PC-9 (cell line): ENCODE measurements around the gene SMAD1. TPM values are rescaled to one million over a fixed set of nuclear protein-coding genes. Genes with fewer than 3 reads are reported as not detected.
"Not testable (repeated sequence)": the region's sequence is repeated elsewhere in the genome, so short reads cannot be mapped to it uniquely, and the experiment has no call there.

Experiments
- BruUV-seq: library from RNA; stranded (reverse); fragments of 400-500 nt; replicated peaks from 2 replicates; lab custom pipeline; 2021; lab: Mats Ljungman, UMichigan
- CTCF ChIA-PET: fragments of 300-600 bp; sonication (Branson Sonifier 250); formaldehyde crosslinking; loops from one replicate; lab custom pipeline; 2022; ENCODE audit warnings: antibody characterized with exemption; lab: Charles Lee
- POLR2A ChIA-PET: fragments of 300-600 bp; sonication (Branson Sonifier 250); formaldehyde crosslinking; loops from one replicate; lab custom pipeline; 2022; ENCODE audit warnings: antibody characterized with exemption; ENCODE audit not compliant: unreplicated experiment; lab: Charles Lee
- DNase-seq, 2 experiments: peaks; one replicate each; pipeline versions ENCODE4 v3.0.0 to v3.0.0-alpha.2; 2015 to 2022; ENCODE audit warnings: mixed read lengths in 1 of 2
- H2AFZ ChIP-seq: fragments of 200-600 bp; sonication (generic); 2 replicates; pipeline ENCODE4 v1.8.1; 2017; ENCODE audit warnings: antibody characterized with exemption
- H3F3A ChIP-seq: fragments of 200-600 bp; sonication (generic); 2 replicates; pipeline ENCODE4 v1.8.1; 2017; ENCODE audit warnings: antibody characterized with exemption, mild to moderate bottlenecking, low read depth; ENCODE audit not compliant: insufficient read depth
- H3K27ac ChIP-seq: fragments of 200-600 bp; sonication (generic); 2 replicates; pipeline ENCODE4 v1.6.1; 2016; ENCODE audit warnings: mixed run types
- H3K27me3 ChIP-seq: fragments of 200-600 bp; sonication (generic); 2 replicates; pipeline ENCODE4 v1.6.1; 2016; ENCODE audit warnings: low read depth, mixed run types; ENCODE audit not compliant: insufficient read depth
- H3K36me3 ChIP-seq: fragments of 200-600 bp; sonication (generic); 2 replicates; pipeline ENCODE4 v1.6.1; 2016; ENCODE audit warnings: low read depth, mixed run types
- H3K4me1 ChIP-seq: fragments of 200-600 bp; sonication (generic); replicated peaks from 2 replicates; pipeline ENCODE4 v1.6.1; 2016; ENCODE audit warnings: mixed run types; ENCODE audit not compliant: insufficient read depth
- H3K4me2 ChIP-seq: fragments of 200-600 bp; sonication (generic); 2 replicates; pipeline ENCODE4 v1.6.1; 2017; ENCODE audit warnings: mixed run types
- H3K4me3 ChIP-seq: fragments of 200-600 bp; sonication (generic); 2 replicates; pipeline ENCODE4 v1.6.1; 2016; ENCODE audit warnings: mixed run types
- H3K79me2 ChIP-seq: fragments of 200-600 bp; sonication (generic); 2 replicates; pipeline ENCODE4 v1.6.1; 2017; ENCODE audit warnings: low read depth, mixed run types
- H3K9me2 ChIP-seq: fragments of 200-600 bp; sonication (generic); 2 replicates; pipeline ENCODE4 v1.8.1; 2017; ENCODE audit warnings: mild to moderate bottlenecking; ENCODE audit not compliant: insufficient read depth
- H3K9me3 ChIP-seq: fragments of 200-600 bp; sonication (generic); 2 replicates; pipeline ENCODE4 v1.8.1; 2016; ENCODE audit warnings: low read depth; ENCODE audit not compliant: insufficient read depth
- H4K20me1 ChIP-seq: fragments of 200-600 bp; sonication (generic); 2 replicates; pipeline ENCODE4 v1.8.1; 2017; ENCODE audit not compliant: insufficient read depth
- EZH2 ChIP-seq: fragments of 200-600 bp; sonication (generic); IDR thresholded peaks from 2 replicates; pipeline ENCODE4 v1.8.0; 2017; ENCODE audit warnings: antibody characterized with exemption, low read depth
- intact Hi-C: fragments of 100-400 bp; cut with micrococcal nuclease; formaldehyde crosslinking; loops from one replicate; pipeline ENCODE4 v1.10.0; 2022; ENCODE audit not compliant: unreplicated experiment
- total RNA-seq: library from RNA; stranded (reverse); gene quantifications from 2 replicates; pipeline ENCODE4 v1.2.3, GENCODE V29; 2021
- TF ChIP-seq, protein P1 (sequence below): fragments of 200-600 bp; sonication (generic); conservative IDR thresholded peaks from 2 replicates; pipeline ENCODE4 v1.6.1; 2017; ENCODE audit warnings: mixed run types, antibody characterized with exemption, mild to moderate bottlenecking, moderate library complexity

The SMAD1 gene
- total RNA-seq, 1 experiment from 2014 or later: 15.1 TPM

DNA sequence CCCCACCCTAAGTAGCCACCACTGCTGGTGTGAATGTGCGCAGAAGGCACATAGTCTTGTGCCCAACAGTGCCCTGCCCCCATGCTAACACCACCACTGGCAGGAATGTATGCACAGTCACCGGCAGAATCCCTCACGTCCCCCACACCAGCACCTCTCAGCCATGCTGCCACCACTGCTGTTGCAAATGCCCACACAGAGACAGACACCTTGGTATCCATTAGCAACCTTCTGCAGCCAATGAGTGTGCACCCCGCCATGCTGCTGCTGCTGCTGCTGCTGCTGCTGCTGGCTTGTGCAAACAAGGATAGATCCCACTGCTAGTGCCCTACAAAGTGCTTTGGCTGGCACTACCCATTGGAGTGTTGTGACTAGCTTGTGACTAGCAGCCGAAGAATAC is 85.1 kb downstream of the SMAD1 start:
- intact Hi-C loops: no loop called here

DNA sequence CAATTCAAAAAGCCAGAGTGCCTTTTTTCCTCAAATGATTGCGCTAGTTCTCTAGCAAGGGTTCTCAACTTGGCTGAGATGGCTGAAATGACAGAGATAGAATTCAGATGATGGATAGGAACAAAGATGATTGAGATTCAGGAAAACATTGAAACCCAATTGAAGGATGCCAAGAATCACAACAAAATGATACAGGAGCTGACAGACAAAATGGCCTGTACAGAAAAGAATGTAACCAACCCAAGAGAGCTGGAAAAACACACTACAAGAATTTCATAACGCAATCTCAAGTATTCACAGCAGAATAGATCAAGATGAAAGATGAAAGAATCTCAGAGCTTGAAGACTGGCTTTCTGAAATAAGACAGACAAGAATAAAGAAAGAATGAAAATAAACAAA is 85.9 kb downstream of the SMAD1 start:
- no TSS peak for BruUV-seq
- Histone ChIP-seq H2AFZ (no peak overlapping the region), H3K27ac (no peak overlapping the region), H3K4me2 (no peak overlapping the region), H3K4me3 (no peak overlapping the region), H3K9me2 (no peaks in the 10 kb centered on the region), H3K27me3 (no peaks in the 10 kb centered on the region), H3K79me2 (no peaks in the 10 kb centered on the region), H3K36me3 (no peaks in the 10 kb centered on the region), H3K9me3 (no peaks in the 10 kb centered on the region), H3K4me1 (no peaks in the 10 kb centered on the region), H3F3A (no peaks in the 10 kb centered on the region), H4K20me1 (no peaks in the 10 kb centered on the region)
- TF ChIP-seq EZH2: no peak
- TF ChIP-seq, protein P1, sequence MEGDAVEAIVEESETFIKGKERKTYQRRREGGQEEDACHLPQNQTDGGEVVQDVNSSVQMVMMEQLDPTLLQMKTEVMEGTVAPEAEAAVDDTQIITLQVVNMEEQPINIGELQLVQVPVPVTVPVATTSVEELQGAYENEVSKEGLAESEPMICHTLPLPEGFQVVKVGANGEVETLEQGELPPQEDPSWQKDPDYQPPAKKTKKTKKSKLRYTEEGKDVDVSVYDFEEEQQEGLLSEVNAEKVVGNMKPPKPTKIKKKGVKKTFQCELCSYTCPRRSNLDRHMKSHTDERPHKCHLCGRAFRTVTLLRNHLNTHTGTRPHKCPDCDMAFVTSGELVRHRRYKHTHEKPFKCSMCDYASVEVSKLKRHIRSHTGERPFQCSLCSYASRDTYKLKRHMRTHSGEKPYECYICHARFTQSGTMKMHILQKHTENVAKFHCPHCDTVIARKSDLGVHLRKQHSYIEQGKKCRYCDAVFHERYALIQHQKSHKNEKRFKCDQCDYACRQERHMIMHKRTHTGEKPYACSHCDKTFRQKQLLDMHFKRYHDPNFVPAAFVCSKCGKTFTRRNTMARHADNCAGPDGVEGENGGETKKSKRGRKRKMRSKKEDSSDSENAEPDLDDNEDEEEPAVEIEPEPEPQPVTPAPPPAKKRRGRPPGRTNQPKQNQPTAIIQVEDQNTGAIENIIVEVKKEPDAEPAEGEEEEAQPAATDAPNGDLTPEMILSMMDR: no peak
- intact Hi-C loops: no loop called here
- POLR2A ChIA-PET: no interaction called here
- no peak for DNase-seq
- CTCF ChIA-PET: no interaction called here

More for the DNA sequence above, 85.1 kb downstream of the SMAD1 start:
- no TSS peak for BruUV-seq
- Histone ChIP-seq H3K4me2 (no peak overlapping the region), H3K4me3 (no peak overlapping the region), H3K9me2 (no peaks in the 10 kb centered on the region), H3K36me3 (no peaks in the 10 kb centered on the region), H3K4me1 (no peaks in the 10 kb centered on the region), H3K27me3 (no peaks in the 10 kb centered on the region), H3K79me2 (no peaks in the 10 kb centered on the region), H2AFZ (no peak overlapping the region), H3K27ac (no peak overlapping the region), H3K9me3 (no peaks in the 10 kb centered on the region), H4K20me1 (no peaks in the 10 kb centered on the region), H3F3A (no peaks in the 10 kb centered on the region)
- ChIA-PET POLR2A (no interaction called here), CTCF (no interaction called here)
- TF ChIP-seq, protein P1: no peak
- TF ChIP-seq EZH2: no peak
- no peak for DNase-seq

DNA sequence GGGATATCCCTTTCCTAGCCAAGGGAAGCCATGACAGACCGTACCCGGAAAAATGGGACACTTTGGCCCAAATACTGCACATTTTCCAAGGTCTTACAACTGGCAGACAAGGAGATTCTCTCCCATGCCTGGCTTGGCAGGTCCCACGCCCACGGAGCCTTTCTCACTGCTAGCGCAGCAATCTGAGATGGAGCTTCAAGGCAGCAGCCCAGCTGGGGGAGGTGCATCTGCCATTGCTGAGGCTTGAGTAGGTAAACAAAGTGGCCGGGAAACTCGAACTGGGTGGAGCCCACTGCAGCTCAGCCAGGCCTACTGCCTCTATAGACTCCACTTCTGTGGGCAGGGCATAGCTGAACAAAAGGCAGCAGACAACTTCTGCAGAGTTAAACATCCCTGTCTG is 92.9 kb downstream of the SMAD1 start:
- H3K27me3 ChIP-seq, H3F3A ChIP-seq, POLR2A ChIA-PET, H3K36me3 ChIP-seq, DNase-seq, H3K79me2 ChIP-seq, H4K20me1 ChIP-seq, H3K4me1 ChIP-seq, H3K9me3 ChIP-seq, BruUV-seq, intact Hi-C loops, H3K27ac ChIP-seq, H3K4me3 ChIP-seq, H3K9me2 ChIP-seq, CTCF ChIA-PET, H3K4me2 ChIP-seq, H2AFZ ChIP-seq: not testable (repeated sequence)

- H3K9me3 ChIP-seq: no peaks in the 10 kb centered on the region
- H3K4me2 ChIP-seq: no peak overlapping the region
- TF ChIP-seq EZH2: no peak
- TF ChIP-seq, protein P1: no peak
- intact Hi-C loops: no loop called here
- no peaks in the 10 kb centered on the region for H3K27me3 ChIP-seq
- ChIA-PET POLR2A (no interaction called here), CTCF (no interaction called here)
- peak in 1 of 2 experiments; percentile 39 for DNase-seq
- no peak overlapping the region for H3K27ac ChIP-seq
- no peaks in the 10 kb centered on the region for H4K20me1 ChIP-seq
- no peak overlapping the region for H2AFZ ChIP-seq
- no peaks in the 10 kb centered on the region for H3K79me2 ChIP-seq
- 0 out of 2 replicates have a peak, but pooled peaks cover 8% of the 10 kb centered on the region for H3K4me1 ChIP-seq
- no peaks in the 10 kb centered on the region for H3K9me2 ChIP-seq
- no peak overlapping the region for H3K4me3 ChIP-seq
- H3K36me3 ChIP-seq: no peaks in the 10 kb centered on the region
- no TSS peak for BruUV-seq
- H3F3A ChIP-seq: no peaks in the 10 kb centered on the region
These were observed 99.3 kb downstream of the SMAD1 start for GRCh38 chr4:145580906-145581305.
